Stimulated activated effector memory CD8-positive, alpha-beta T cell treated with anti-CD3 and anti-CD28 coated beads, Interleukin-12 subunit alpha, Interleukin-12 subunit beta, amount 100 ng/mL, for 72 hours (primary cell): Measurements from ENCODE around the gene KMT2C.
A peak's percentile ranks its signal among the peaks of the same experiment; 100 is the strongest.

ENCODE experiments used
- ATAC-seq: fragments of 150-1000 bp; cut with Tn5 transposase; 2 replicates; pipeline ENCODE4 v1.10.0; 2021
- DNase-seq, 2 donors: peaks; one replicate each; pipeline ENCODE4 v3.0.0; 2021 to 2022; ENCODE audit warnings: low spot score in 2 of 2
- H3K27ac Mint-ChIP-seq: one replicate; pipeline ENCODE4 v1.8.0; 2022; ENCODE audit warnings: mild to moderate bottlenecking, mixed read lengths
- H3K36me3 Mint-ChIP-seq: one replicate; pipeline ENCODE4 v1.8.0; 2022; ENCODE audit warnings: mild to moderate bottlenecking, mixed read lengths
- H3K4me1 Mint-ChIP-seq: one replicate; pipeline ENCODE4 v1.8.0; 2022; ENCODE audit warnings: mixed read lengths
- H3K4me3 Mint-ChIP-seq: one replicate; pipeline ENCODE4 v1.8.0; 2022; ENCODE audit warnings: mild to moderate bottlenecking, mixed read lengths
- H3K9me3 Mint-ChIP-seq: one replicate; pipeline ENCODE4 v1.8.0; 2022; ENCODE audit warnings: mixed read lengths

Gene KMT2C

GRCh38 chr7:152203095-152203494, 232.7 kb downstream of the KMT2C start:
- Mint-ChIP-seq H3K4me1 (no peaks in the 10 kb centered on the region), H3K27ac (no peak overlapping the region), H3K36me3 (peaks cover 76% of the 10 kb centered on the region), H3K9me3 (no peaks in the 10 kb centered on the region), H3K4me3 (no peak overlapping the region)
- no peak for DNase-seq
- no peak for ATAC-seq

GRCh38 chr7:152202056-152202455, 233.7 kb downstream of the KMT2C start:
- Mint-ChIP-seq H3K36me3 (peaks cover 83% of the 10 kb centered on the region), H3K4me3 (no peak overlapping the region), H3K4me1 (no peaks in the 10 kb centered on the region), H3K27ac (no peak overlapping the region), H3K9me3 (no peaks in the 10 kb centered on the region)
- no peak for DNase-seq
- no peak for ATAC-seq

DNA sequence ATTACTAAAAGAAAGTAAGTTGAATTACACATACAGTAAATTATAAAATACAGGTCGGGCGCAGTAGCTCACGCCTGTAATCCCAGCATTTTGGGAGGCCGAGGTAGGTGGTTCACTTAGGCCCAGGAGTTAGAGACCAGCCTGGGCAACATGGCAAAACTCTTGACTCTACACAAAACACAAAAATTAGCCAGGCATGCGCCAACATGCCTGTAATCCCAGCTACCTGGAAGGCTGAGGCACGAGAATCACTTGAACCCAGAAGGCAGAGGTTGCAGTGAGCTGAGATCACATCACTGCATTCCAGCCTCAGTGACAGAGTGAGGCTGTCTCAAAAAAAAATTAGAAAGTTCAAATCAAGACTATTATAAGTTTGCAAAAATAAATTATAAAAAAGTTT, 235.4 kb downstream of the KMT2C start:
- DNase-seq (no peak), ATAC-seq (no peak)
- peaks cover 84% of the 10 kb centered on the region for H3K36me3 Mint-ChIP-seq
- no peak overlapping the region for H3K4me3 Mint-ChIP-seq
- H3K9me3 Mint-ChIP-seq: no peaks in the 10 kb centered on the region
- no peaks in the 10 kb centered on the region for H3K4me1 Mint-ChIP-seq
- no peak overlapping the region for H3K27ac Mint-ChIP-seq

DNA sequence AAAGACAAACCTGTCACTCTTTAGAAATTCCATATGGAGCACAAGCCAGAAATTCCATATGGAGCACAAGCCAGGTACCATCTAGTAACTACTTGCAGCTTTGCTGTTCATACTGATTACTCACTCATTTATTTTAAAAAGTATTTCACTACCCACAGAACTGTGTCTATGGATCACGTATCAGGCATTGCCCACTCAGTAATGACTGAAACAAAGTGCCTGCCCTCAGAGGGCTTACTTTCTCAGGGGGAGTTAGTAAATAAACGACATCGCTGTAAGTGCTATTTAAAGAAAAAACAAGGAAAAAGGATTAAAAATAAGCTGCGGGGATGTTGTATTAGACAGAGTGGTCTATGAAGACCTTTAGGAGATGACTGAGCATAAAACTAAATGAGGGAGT, 239.4 kb downstream of the KMT2C start:
- ATAC-seq: no peak
- no peak overlapping the region for H3K4me3 Mint-ChIP-seq
- H3K4me1 Mint-ChIP-seq: no peaks in the 10 kb centered on the region
- H3K9me3 Mint-ChIP-seq: no peaks in the 10 kb centered on the region
- no peak overlapping the region for H3K27ac Mint-ChIP-seq
- H3K36me3 Mint-ChIP-seq: peaks cover 84% of the 10 kb centered on the region
- DNase-seq: no peak

- H3K27ac Mint-ChIP-seq: no peak overlapping the region
- H3K4me1 Mint-ChIP-seq: no peaks in the 10 kb centered on the region
- no peak for DNase-seq
- H3K9me3 Mint-ChIP-seq: no peaks in the 10 kb centered on the region
- peaks cover 83% of the 10 kb centered on the region for H3K36me3 Mint-ChIP-seq
- H3K4me3 Mint-ChIP-seq: no peak overlapping the region
- ATAC-seq: no peak
These were observed 241.9 kb downstream of the KMT2C start for GRCh38 chr7:152193880-152194279.

GRCh38 chr7:152189061-152189460, 246.7 kb downstream of the KMT2C start:
- no peak for DNase-seq

DNA sequence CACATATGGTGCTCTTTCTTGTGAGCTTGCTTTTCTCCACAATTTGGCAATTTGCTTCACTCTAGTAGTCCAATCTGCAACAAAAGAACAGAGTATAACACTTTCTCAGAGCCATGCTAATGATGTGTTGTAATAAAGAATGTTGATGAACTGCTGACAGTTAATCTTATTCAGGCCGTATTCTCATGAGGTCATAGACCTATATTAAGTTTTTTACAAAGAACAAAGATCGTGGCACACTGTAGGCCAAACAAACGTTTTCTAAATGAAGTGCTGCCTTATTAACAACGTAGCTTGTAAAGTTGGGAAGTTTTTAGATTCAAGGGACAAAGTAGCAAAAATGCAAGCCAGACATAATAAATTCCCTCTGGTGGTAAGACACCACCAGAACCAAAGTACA, 250.2 kb downstream of the KMT2C start:
- no peak overlapping the region for H3K27ac Mint-ChIP-seq
- peaks cover 100% of the 10 kb centered on the region for H3K36me3 Mint-ChIP-seq
- no peak overlapping the region for H3K4me3 Mint-ChIP-seq

More at GRCh38 chr7:152189061-152189460, 246.7 kb downstream of the KMT2C start:
- H3K4me3 Mint-ChIP-seq: no peak overlapping the region
- no peaks in the 10 kb centered on the region for H3K4me1 Mint-ChIP-seq
- ATAC-seq: no peak
- H3K9me3 Mint-ChIP-seq: no peaks in the 10 kb centered on the region
- peaks cover 97% of the 10 kb centered on the region for H3K36me3 Mint-ChIP-seq
- peak overlapping the region; percentile 48 for H3K27ac Mint-ChIP-seq

DNA sequence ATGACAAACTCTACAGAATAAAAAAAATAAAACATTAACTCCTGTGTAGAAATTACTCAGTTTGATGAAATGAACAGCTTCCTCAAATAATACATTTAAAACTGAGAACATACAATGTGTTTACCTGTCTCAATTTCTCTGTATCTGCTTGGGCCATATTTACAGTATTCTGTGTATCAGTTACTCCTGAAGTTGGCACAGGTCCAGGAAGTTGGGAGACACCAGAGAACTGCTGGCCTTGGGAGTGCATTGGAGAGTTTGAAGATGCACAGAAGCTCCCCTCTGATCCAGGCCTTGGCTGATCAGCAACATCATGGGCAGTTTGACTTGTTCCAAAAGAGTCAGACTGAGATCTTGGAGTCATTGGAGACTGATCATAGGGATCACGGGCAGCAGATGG, 255.2 kb downstream of the KMT2C start:
- ATAC-seq: no peak

More for the DNA sequence above, 250.2 kb downstream of the KMT2C start:
- H3K9me3 Mint-ChIP-seq: no peaks in the 10 kb centered on the region
- ATAC-seq: no peak
- no peak for DNase-seq
- H3K4me1 Mint-ChIP-seq: no peaks in the 10 kb centered on the region

GRCh38 chr7:152180048-152180447, 255.8 kb downstream of the KMT2C start:
- H3K9me3 Mint-ChIP-seq: no peaks in the 10 kb centered on the region
- H3K4me1 Mint-ChIP-seq: peaks cover 7% of the 10 kb centered on the region
- H3K36me3 Mint-ChIP-seq: peaks cover 97% of the 10 kb centered on the region
- DNase-seq: no peak
- no peak overlapping the region for H3K4me3 Mint-ChIP-seq
- ATAC-seq: no peak
- no peak overlapping the region for H3K27ac Mint-ChIP-seq

More for the DNA sequence above, 255.2 kb downstream of the KMT2C start:
- no peaks in the 10 kb centered on the region for H3K9me3 Mint-ChIP-seq
- H3K4me3 Mint-ChIP-seq: no peak overlapping the region
- peaks cover 100% of the 10 kb centered on the region for H3K36me3 Mint-ChIP-seq
- H3K27ac Mint-ChIP-seq: no peak overlapping the region
- no peak for DNase-seq
- peaks cover 7% of the 10 kb centered on the region for H3K4me1 Mint-ChIP-seq

GRCh38 chr7:152178405-152179058, 257.3 kb downstream of the KMT2C start:
- no peak overlapping the region for H3K4me3 Mint-ChIP-seq
- H3K4me1 Mint-ChIP-seq: peaks cover 7% of the 10 kb centered on the region
- peaks cover 96% of the 10 kb centered on the region for H3K36me3 Mint-ChIP-seq
- ATAC-seq (no peak), DNase-seq (no peak)
- H3K27ac Mint-ChIP-seq: peak overlapping the region; percentile 2
- H3K9me3 Mint-ChIP-seq: no peaks in the 10 kb centered on the region

GRCh38 chr7:152177681-152178404, 258.0 kb downstream of the KMT2C start:
- H3K4me3 Mint-ChIP-seq: no peak overlapping the region
- peaks cover 7% of the 10 kb centered on the region for H3K4me1 Mint-ChIP-seq
- no peak for DNase-seq
- ATAC-seq: no peak
- peak overlapping the region; percentile 2 for H3K27ac Mint-ChIP-seq
- no peaks in the 10 kb centered on the region for H3K9me3 Mint-ChIP-seq
- peaks cover 95% of the 10 kb centered on the region for H3K36me3 Mint-ChIP-seq

- Mint-ChIP-seq H3K4me1 (peaks cover 7% of the 10 kb centered on the region), H3K36me3 (peaks cover 92% of the 10 kb centered on the region), H3K9me3 (no peaks in the 10 kb centered on the region), H3K27ac (no peak overlapping the region), H3K4me3 (no peak overlapping the region)
- DNase-seq (no peak), ATAC-seq (no peak)
These were observed 259.0 kb downstream of the KMT2C start for GRCh38 chr7:152176797-152177196.

DNA sequence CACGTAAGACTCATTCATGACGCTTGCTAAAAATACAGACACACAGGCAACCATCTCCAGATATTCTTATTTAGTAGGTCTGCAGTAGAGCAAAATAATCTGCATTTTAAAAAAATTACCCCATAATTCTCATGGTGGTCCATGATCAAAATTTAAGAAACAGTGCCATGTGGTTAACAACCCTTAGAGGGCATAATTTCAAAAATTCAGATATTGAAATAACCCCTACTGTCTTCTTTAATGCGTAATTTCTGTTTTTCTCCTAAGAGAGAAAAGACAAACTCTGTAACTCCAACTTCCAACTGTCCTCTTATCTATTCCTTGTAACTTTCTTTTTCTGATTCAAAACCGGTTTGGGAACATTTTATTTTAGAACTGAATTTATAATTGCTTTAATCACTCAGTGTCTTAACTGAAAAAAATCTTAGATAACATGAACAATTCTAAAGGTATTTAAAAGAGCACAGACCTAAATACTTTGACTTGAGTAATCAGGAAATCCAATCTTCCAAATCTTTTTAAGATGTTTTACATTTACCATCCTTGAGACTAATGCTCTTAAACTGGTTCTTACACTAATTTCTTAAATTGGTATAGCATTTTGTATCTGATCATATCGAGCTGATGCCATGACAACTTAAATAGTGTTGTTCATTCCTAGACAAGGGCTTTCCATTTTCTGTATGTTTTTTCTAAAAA, 262.3 kb downstream of the KMT2C start:
- Mint-ChIP-seq H3K36me3 (peaks cover 92% of the 10 kb centered on the region), H3K27ac (no peak overlapping the region), H3K4me3 (no peak overlapping the region), H3K9me3 (no peaks in the 10 kb centered on the region), H3K4me1 (peaks cover 6% of the 10 kb centered on the region)
- ATAC-seq: no peak
- DNase-seq: no peak

DNA sequence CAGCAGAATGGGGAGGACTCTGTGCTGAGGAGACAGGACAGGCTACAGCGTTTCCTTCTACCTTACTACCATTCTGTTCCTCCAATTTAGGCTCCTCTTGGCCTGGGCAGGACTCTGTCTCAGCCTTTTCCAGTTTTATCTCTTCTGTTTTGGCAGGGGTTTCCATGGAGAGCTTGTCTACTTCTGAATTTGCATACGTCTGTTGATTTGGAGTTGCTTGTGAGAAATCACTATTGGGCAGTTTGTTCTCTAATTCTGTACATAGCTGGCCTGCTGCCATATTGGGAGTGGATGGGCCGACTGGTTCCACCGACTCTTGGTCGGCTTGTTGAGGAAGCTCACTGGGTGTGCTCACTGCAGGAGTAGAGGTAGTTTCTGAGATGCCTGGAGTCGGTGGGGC, 273.5 kb downstream of the KMT2C start:
- DNase-seq (no peak), ATAC-seq (no peak)
- H3K27ac Mint-ChIP-seq: peak overlapping the region; percentile 15
- peaks cover 7% of the 10 kb centered on the region for H3K4me1 Mint-ChIP-seq
- H3K4me3 Mint-ChIP-seq: no peak overlapping the region
- H3K36me3 Mint-ChIP-seq: peaks cover 95% of the 10 kb centered on the region
- H3K9me3 Mint-ChIP-seq: no peaks in the 10 kb centered on the region

GRCh38 chr7:152161171-152161570, 274.6 kb downstream of the KMT2C start:
- Mint-ChIP-seq H3K36me3 (peaks cover 95% of the 10 kb centered on the region), H3K27ac (peak overlapping the region; percentile 33), H3K4me3 (no peak overlapping the region)

More at GRCh38 chr7:152161171-152161570, 274.6 kb downstream of the KMT2C start:
- DNase-seq (no peak), ATAC-seq (no peak)
- peaks cover 7% of the 10 kb centered on the region for H3K4me1 Mint-ChIP-seq
- H3K9me3 Mint-ChIP-seq: no peaks in the 10 kb centered on the region
